Measurements from ENCODE around the gene LPO.

LPO gene

GRCh38 chr17:58244963-58245362 lies 6.6 kb downstream of the LPO start:
- no peaks in the 10 kb centered on the region for H3K79me2 ChIP-seq (ENCODE audit: insufficient read depth, low read length)
- no peaks in the 10 kb centered on the region for H4K20me1 ChIP-seq (ENCODE audit: insufficient read depth, low read length)
- H3K4me3 ChIP-seq (ENCODE audit: low read depth in 1 of 2, low read length in 2 of 2) = no peak overlapping the region
- no peaks in the 10 kb centered on the region for H3K9me3 ChIP-seq (ENCODE audit: insufficient read depth, low read length, severe bottlenecking)
- no peak overlapping the region for H3K27ac ChIP-seq (ENCODE audit: low read length)
- no peak overlapping the region for H3K4me2 ChIP-seq (ENCODE audit: insufficient read depth, low read length)
- no peak overlapping the region for H2AFZ ChIP-seq (ENCODE audit: low read depth, low read length)
- TF ChIP-seq, protein P1, sequence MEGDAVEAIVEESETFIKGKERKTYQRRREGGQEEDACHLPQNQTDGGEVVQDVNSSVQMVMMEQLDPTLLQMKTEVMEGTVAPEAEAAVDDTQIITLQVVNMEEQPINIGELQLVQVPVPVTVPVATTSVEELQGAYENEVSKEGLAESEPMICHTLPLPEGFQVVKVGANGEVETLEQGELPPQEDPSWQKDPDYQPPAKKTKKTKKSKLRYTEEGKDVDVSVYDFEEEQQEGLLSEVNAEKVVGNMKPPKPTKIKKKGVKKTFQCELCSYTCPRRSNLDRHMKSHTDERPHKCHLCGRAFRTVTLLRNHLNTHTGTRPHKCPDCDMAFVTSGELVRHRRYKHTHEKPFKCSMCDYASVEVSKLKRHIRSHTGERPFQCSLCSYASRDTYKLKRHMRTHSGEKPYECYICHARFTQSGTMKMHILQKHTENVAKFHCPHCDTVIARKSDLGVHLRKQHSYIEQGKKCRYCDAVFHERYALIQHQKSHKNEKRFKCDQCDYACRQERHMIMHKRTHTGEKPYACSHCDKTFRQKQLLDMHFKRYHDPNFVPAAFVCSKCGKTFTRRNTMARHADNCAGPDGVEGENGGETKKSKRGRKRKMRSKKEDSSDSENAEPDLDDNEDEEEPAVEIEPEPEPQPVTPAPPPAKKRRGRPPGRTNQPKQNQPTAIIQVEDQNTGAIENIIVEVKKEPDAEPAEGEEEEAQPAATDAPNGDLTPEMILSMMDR (IDR thresholded peaks at IDR 0.05; ENCODE audit: borderline replicate concordance, extremely low read depth, low read length, poor library complexity, severe bottlenecking) = no peak
- TF ChIP-seq EZH2 (IDR thresholded peaks at IDR 0.05; ENCODE audit: borderline replicate concordance, low read depth, low read length, severe bottlenecking) = no peak
- H3K27me3 ChIP-seq (ENCODE audit: insufficient read depth, low read length, poor library complexity) = peaks cover 45% of the 10 kb centered on the region
- no peak overlapping the region for H3K9ac ChIP-seq (ENCODE audit: low read depth, low read length)
- no peak for ATAC-seq (ENCODE audit: insufficient read depth, low read depth)
- no peaks in the 10 kb centered on the region for H3K4me1 ChIP-seq (ENCODE audit: insufficient read depth, low read length)
- no peaks in the 10 kb centered on the region for H3K36me3 ChIP-seq (ENCODE audit: insufficient read depth, low read length)
- DNase-seq = no peak

DNA sequence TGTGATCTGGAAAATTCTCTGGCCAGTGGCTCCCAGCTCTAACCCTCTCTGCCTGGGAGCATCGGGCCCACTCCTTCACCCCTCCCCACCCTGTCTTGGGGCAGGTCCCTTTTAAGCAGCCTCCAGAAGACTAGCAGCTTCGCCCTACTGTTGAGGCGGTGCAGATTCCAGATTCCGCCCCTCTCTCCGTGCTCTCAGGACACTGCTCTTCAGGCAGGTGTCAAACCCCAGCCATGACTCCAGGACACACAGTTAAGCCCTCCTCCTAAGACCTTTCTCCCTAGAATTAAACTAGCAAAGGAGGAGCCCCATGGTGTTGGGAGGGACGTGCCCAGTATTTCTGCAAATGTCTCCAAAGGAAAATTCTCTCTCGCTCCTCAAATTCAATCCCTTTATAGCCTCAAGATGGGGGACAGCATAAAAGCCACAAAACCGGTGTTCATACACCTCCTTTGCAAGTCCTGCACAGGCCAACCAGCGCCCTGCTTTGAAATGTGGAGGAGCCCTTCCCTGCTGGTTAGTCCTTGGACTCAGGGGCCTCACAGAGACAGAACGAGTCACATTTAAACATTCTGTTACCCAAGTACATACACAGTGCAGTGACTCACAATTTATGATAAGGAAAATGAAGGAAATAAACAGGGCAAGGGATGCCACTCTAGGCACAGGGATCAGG lies 7.2 kb downstream of the LPO start:
- TF ChIP-seq EZH2 (IDR thresholded peaks at IDR 0.05; ENCODE audit: borderline replicate concordance, low read depth, low read length, severe bottlenecking) = no peak
- TF ChIP-seq, protein P1 (IDR thresholded peaks at IDR 0.05; ENCODE audit: borderline replicate concordance, extremely low read depth, low read length, poor library complexity, severe bottlenecking) = no peak
- H3K27ac ChIP-seq (ENCODE audit: low read length) = no peak overlapping the region
- no peaks in the 10 kb centered on the region for H3K79me2 ChIP-seq (ENCODE audit: insufficient read depth, low read length)
- no peaks in the 10 kb centered on the region for H3K4me1 ChIP-seq (ENCODE audit: insufficient read depth, low read length)
- no peak overlapping the region for H3K9ac ChIP-seq (ENCODE audit: low read depth, low read length)
- no peaks in the 10 kb centered on the region for H3K36me3 ChIP-seq (ENCODE audit: insufficient read depth, low read length)
- peaks cover 39% of the 10 kb centered on the region for H3K27me3 ChIP-seq (ENCODE audit: insufficient read depth, low read length, poor library complexity)
- no peak overlapping the region for H3K4me2 ChIP-seq (ENCODE audit: insufficient read depth, low read length)
- H3K4me3 ChIP-seq (ENCODE audit: low read depth in 1 of 2, low read length in 2 of 2) = no peak overlapping the region
- ATAC-seq (ENCODE audit: insufficient read depth, low read depth) (no peak), DNase-seq (no peak)
- H3K9me3 ChIP-seq (ENCODE audit: insufficient read depth, low read length, severe bottlenecking) = no peaks in the 10 kb centered on the region
- no peaks in the 10 kb centered on the region; the same call in 1 of the 2 replicates for H4K20me1 ChIP-seq (ENCODE audit: insufficient read depth, low read length)
- H2AFZ ChIP-seq (ENCODE audit: low read depth, low read length) = no peak overlapping the region

- H3K4me1 ChIP-seq (ENCODE audit: insufficient read depth, low read length) = no peaks in the 10 kb centered on the region
- H3K4me2 ChIP-seq (ENCODE audit: insufficient read depth, low read length) = no peak overlapping the region
- peaks cover 38% of the 10 kb centered on the region for H3K27me3 ChIP-seq (ENCODE audit: insufficient read depth, low read length, poor library complexity)
- no peak for TF ChIP-seq EZH2 (IDR thresholded peaks at IDR 0.05; ENCODE audit: borderline replicate concordance, low read depth, low read length, severe bottlenecking)
- TF ChIP-seq, protein P1 (IDR thresholded peaks at IDR 0.05; ENCODE audit: borderline replicate concordance, extremely low read depth, low read length, poor library complexity, severe bottlenecking) = no peak
- H3K9me3 ChIP-seq (ENCODE audit: insufficient read depth, low read length, severe bottlenecking) = no peaks in the 10 kb centered on the region
- no peaks in the 10 kb centered on the region; the same call in 1 of the 2 replicates for H4K20me1 ChIP-seq (ENCODE audit: insufficient read depth, low read length)
- no peaks in the 10 kb centered on the region for H3K36me3 ChIP-seq (ENCODE audit: insufficient read depth, low read length)
- no peaks in the 10 kb centered on the region for H3K79me2 ChIP-seq (ENCODE audit: insufficient read depth, low read length)
- no peak overlapping the region for H3K27ac ChIP-seq (ENCODE audit: low read length)
- no peak overlapping the region for H3K9ac ChIP-seq (ENCODE audit: low read depth, low read length)
- ATAC-seq (ENCODE audit: insufficient read depth, low read depth) (no peak), DNase-seq (no peak)
- H3K4me3 ChIP-seq (ENCODE audit: low read depth in 1 of 2, low read length in 2 of 2) = no peak overlapping the region
- H2AFZ ChIP-seq (ENCODE audit: low read depth, low read length) = no peak overlapping the region
Observed at GRCh38 chr17:58246104-58246740, 7.8 kb downstream of the LPO start.
